8988T (cell line): ENCODE measurements around the gene CD19.

Source experiments
- DNase-seq: peaks from one replicate; pipeline ENCODE4 v3.0.0; 2011

CD19 gene

GRCh38 chr16:28983644-28984043, 51.9 kb downstream of the CD19 start:
- no peak for DNase-seq

- no peak for DNase-seq
Observed at GRCh38 chr16:28984091-28984490, 52.3 kb downstream of the CD19 start.

DNA sequence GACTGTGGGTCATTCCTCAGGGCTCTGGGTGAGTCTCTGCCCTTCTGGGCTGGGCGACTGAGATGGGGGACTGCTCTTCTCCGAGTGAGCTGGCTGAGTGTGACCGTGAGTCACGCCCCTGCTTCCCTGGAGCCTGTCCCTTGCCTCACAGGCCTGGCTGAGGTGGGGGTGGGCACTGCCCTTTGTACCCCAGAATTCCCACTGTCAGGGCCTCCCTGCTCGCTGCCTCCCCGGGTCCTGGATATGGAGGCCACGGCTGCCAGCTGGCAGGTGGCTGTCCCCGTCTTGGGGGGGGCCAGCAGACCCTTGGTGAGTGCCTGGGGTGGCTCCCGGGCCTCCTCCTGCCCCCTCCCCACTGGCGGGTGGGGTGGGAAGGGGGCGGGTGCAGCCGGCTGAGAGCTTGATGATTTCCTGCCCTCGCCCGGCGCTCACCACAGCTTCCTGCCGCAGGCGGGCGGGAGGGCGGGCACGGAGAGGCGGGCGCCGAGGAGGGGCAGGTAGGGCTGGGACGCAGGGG, 52.9 kb downstream of the CD19 start, which contains the start of gene LAT:
Gene LAT (plus strand): TSS at position 434 of the 517 bp plus-strand sequence. CDS start 366 bp downstream, outside the sequence.
- no peak for DNase-seq

- no peak for DNase-seq
Observed at GRCh38 chr16:28985211-28986041, 53.7 kb downstream of the CD19 start.

GRCh38 chr16:28986046-28986445, 54.3 kb downstream of the CD19 start:
- no peak for DNase-seq

GRCh38 chr16:28986492-28986891, 54.7 kb downstream of the CD19 start:
- DNase-seq = no peak

GRCh38 chr16:28987170-28987853, 55.5 kb downstream of the CD19 start:
- no peak for DNase-seq
